Lower leg skin (tissue), 3 donors: ENCODE results near the gene CTAG1B.

Source experiments
- CTCF ChIP-seq, 3 donors: fragments of 450-650 bp; IDR thresholded peaks; one replicate each; pipeline ENCODE4 v1.5.1; 2016; ENCODE audit warnings: antibody characterized with exemption in 3 of 3, mild to moderate bottlenecking in 3 of 3, moderate library complexity in 2 of 3
- POLR2A ChIP-seq, 2 donors: fragments of 450-650 bp; IDR thresholded peaks; one replicate each; pipeline ENCODE4 v1.6.1; 2016 to 2017; ENCODE audit warnings: antibody characterized with exemption in 2 of 2, mild to moderate bottlenecking in 1 of 2, moderate library complexity in 1 of 2

GRCh38 chrX:154649503-154650220, 30.6 kb upstream of the CTAG1B start:
- TF ChIP-seq CTCF (IDR thresholded peaks at IDR 0.05) (no peak), POLR2A (IDR thresholded peaks at IDR 0.05) (no peak)
